DND-41 (cell line): ENCODE data around the gene TMBIM1.

Experiments
- CTCF ChIP-seq: IDR thresholded peaks from 2 replicates; pipeline ENCODE4 v1.5.1; 2012; ENCODE audit warnings: borderline replicate concordance, low read length, moderate library complexity, mild to moderate bottlenecking; ENCODE audit not compliant: poor library complexity, severe bottlenecking; ENCODE audit errors: extremely low read depth
- EZH2 ChIP-seq: IDR thresholded peaks from 3 replicates; pipeline ENCODE4 v1.6.1; 2012; ENCODE audit warnings: borderline replicate concordance, low read depth, mild to moderate bottlenecking, moderate library complexity, low read length, inconsistent platforms; ENCODE audit not compliant: severe bottlenecking

- TF ChIP-seq CTCF (no peak), EZH2 (no peak)
These were observed 29.4 kb downstream of the TMBIM1 start for GRCh38 chr2:218262631-218263586.
